Non-pigmented ciliary epithelial cell (primary cell): ENCODE data around the gene PACS1.
"Not testable (repeated sequence)": the region's sequence is repeated elsewhere in the genome, so short reads cannot be mapped to it uniquely, and the experiment has no call there.

ENCODE experiments used
- DNase-seq: peaks from one replicate; pipeline ENCODE4 v3.0.0-alpha.2; 2010; ENCODE audit warnings: low read depth

Gene PACS1

DNA sequence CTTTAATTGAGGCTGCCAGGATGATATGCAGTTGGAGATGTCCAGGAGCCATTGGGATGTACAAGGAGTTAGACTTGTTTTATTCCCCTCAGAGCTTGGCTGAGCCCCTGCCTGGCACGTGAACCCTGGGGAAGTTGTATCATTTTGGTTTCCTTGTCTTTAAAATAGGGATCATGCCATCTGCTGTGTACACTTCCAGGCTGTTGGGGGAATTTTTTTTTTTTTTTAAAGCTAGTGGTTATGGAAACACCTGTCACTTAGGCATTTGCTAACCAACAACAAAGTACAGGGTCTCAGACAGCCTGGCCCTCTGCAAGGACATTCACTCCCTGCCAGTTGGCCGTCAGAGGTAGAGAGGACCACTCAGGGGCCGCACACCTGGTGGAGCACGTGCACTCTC lies 189.9 kb downstream of the PACS1 start:
- DNase-seq = no peak

DNA sequence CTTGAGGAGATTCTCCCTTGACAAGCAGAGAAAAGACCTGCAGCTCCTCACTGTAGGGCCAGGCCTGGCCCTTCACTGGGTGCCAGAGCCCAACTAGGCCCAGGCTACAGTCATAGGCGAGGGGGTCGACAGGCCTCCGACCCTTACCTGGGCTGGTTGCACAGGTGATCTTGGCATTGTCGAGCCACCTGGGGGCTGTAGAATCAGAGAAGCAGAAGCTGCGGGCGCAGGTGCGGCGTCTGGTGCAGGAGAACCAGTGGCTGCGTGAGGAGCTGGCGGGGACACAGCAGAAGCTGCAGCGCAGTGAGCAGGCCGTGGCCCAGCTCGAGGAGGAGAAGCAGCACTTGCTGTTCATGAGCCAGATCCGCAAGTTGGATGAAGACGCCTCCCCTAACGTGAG lies 191.5 kb downstream of the PACS1 start:
- DNase-seq = no peak

DNA sequence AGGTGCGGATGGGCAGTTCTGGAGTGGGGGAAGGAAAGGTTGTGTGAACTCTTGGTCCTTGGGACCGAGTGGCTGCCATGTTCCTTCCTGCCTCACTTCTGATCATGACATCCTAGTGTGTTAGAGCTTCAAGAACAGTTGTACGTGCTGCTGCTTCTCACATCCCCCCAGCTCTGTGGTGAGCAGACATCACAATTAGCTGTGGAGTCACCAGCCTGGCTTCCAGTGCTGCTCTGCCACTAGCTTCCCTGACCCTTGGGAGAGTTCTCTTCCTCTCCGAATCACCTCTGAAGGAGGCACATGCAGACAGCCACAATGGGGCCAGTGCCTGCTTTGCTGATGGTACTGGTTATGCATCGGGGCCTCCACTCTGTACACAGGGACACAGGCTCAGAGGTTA lies 192.1 kb downstream of the PACS1 start:
- no peak for DNase-seq

DNA sequence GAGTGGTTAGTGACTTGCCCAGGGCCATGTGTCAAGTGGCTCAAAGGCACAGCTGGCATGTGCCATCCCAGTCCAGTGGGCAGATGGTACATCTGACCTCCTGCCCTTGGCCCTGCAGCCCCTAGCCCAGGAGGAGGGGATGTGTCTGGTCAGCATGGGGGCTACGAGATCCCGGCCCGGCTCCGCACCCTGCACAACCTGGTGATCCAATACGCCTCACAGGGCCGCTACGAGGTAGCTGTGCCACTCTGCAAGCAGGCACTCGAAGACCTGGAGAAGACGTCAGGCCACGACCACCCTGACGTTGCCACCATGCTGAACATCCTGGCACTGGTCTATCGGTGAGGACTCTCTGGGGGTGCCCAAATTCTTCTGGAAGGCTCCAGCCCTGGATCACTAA lies 192.6 kb downstream of the PACS1 start:
- no peak for DNase-seq

DNA sequence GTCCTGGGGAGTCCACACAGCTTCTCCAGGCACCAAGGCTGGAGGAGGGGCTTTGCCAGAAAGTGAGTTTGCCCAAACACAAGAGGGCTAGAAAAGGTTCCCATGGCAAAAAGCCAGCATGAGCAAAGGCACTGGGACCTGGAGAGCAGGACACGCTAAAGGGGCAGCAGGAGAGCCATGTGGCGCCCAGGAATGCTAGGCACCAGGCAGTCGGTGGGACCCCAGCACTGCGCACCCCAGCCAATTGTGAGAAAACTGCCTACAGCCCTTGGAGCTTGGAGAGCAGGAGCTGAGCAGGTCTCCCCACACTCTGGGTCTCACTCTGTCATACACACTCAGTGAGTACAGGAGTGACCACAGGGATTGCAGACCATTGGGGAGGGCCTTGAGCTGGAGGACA lies 193.2 kb downstream of the PACS1 start:
- DNase-seq = no peak

DNA sequence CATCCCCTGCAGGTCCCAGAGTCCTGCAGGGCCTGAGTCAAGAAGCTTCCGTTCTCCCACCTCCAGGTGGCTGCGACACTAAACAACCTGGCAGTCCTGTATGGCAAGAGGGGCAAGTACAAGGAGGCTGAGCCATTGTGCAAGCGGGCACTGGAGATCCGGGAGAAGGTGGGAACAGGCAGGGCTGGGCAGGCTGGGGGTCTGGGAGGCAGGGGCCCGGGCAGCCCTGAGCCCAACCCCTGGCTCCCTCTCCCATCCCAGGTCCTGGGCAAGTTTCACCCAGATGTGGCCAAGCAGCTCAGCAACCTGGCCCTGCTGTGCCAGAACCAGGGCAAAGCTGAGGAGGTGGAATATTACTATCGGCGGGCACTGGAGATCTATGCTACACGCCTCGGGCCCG lies 193.7 kb downstream of the PACS1 start:
- DNase-seq = no peak

DNA sequence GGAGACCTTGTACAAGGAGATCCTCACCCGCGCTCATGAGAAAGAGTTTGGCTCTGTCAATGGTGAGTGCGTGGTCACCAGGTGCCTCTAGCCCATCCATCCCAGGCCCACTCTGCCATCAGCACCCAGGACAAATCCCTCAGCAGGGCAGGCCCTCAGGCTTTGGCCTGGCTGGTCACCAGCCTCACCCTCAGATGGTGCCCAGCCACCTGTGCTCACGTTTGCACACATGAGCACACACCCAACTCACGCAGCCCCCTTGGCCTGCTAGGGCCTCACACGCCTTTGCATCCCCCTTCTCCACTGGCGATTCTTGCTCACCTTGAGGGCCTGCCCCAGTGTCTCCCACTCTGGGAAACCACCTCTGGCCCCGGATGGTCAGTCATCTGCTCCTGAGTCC lies 194.3 kb downstream of the PACS1 start:
- DNase-seq = no peak

DNA sequence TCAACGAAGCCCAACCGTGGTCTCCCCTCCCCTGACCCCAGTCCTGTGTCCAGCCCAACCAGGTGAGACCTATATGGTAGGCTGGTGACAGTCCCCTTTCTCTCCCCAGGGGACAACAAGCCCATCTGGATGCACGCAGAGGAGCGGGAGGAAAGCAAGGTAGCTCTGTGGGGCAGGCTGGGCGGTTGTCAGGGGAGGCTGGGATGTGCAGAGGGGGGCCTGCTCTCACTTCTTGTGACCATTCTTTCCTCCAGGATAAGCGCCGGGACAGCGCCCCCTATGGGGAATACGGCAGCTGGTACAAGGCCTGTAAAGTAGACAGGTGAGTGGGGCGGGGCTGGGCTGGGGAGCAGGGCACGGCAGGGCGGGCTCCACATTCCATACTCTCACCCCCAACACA lies 194.8 kb downstream of the PACS1 start:
- DNase-seq = no peak

DNA sequence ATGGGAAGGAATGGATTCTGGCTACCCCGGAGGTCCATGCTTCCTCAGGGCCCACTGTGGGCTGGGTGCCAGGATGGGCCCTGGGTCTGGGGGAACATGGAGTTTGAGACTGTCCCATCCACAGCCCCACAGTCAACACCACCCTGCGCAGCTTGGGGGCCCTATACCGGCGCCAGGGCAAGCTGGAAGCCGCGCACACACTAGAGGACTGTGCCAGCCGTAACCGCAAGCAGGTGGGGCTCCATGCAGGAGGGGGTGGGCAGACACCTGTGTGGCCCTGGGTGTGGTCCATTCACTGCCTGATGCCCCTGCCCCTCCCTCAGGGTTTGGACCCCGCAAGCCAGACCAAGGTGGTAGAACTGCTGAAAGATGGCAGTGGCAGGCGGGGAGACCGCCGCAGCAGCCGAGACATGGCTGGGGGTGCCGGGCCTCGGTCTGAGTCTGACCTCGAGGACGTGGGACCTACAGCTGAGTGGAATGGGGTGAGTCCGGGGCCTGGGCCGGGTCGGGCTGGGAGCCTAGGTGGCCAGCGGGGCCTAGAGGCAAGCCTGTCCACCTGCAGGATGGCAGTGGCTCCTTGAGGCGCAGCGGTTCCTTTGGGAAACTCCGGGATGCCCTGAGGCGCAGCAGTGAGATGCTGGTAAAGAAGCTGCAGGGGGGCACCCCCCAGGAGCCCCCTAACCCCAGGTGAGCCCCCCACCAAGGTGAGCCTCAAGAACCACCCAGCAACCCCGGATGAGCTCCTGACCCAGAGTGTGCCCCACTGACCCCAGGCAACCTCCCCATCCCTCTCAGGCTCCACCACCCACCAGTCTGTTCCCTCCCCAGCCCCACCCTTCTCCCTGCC lies 195.7 kb downstream of the PACS1 start:
- DNase-seq = no peak

DNA sequence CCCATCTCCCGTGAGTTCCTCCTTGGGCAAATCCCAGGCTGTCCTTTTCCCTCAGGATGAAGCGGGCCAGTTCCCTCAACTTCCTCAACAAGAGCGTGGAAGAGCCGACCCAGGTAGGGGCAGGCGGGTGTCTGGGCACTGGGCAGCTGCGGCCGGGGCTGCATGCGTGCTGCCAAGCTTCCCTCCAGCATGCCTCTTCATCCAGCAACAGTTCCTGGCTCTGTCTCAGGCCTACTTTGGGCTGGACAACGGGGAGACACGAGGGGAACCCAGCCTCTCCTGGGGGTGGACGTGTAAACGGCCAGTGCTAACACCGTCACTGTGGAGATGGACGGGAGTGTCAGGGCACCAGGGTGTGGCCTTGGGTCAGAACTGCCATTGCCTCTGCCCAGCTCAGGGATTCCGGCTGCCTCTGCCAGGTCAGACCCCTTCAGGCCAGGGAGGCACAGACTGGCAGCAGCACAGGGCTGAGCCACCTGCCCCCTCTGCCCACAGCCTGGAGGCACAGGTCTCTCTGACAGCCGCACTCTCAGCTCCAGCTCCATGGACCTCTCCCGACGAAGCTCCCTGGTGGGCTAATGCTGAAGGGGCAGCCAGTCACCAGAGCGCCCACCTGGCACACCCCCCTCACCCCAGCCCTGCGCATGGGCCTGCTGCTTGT lies 196.4 kb downstream of the PACS1 start:
- no peak for DNase-seq

DNA sequence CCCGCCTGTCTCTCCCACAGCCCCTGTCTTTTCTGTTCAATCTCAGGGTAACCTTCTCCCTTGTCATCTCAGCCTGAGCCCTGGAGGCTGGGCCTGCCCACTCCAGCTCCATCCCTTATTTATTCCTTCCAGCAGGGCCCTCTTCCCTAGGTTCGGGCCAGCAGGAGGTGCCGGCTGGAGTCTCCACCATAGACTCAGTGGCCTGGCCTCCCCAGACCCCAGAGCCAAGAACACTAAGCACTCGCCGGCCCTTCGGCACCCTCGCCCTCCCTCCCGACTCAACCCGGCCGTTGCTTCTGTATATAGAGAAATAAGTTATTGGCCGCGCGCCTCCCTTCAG lies 196.9 kb downstream of the PACS1 start:
- DNase-seq = no peak

DNA sequence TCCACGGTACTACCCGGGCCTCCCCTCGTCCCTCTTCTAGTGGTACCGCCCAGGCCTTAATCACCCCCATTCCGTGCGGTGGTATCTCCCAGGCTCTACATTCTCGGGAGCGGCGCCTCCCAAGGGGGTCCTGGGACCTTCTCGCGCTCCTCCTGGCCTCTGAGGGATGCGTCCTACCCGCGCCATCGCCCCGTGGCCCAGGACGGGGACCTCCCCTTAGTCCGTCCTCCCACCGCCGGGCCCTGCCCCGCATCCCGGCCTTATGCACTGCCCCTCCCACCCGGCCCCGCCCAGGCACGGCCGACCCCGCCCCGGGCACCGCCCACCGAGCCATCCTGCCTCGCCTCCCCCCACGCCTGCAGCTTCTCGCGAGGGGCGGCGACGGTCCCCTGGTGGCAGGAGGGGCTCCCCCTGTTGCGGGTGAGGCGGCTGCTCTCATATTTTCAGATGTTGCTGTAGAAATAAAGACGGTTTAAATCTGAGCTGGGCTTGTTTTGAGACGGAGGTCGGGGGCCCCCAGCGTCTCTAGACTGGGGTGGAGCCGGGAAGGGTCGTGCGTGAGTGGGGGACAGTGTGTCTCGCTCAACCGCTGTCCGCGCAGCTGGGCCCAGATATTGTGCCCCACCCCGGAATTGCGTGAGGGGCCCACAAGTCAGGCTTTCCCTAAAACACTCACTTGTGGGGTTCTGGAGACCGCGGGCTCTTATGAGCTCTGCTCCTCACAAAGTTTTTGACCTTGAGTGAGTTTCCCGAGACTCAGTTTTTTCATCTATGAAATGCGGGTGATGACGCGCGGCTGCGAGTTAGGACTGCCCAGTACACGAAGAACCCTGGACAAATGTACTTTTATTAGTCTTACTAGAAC lies 197.5 kb downstream of the PACS1 start:
- DNase-seq = peak; percentile 30

DNA sequence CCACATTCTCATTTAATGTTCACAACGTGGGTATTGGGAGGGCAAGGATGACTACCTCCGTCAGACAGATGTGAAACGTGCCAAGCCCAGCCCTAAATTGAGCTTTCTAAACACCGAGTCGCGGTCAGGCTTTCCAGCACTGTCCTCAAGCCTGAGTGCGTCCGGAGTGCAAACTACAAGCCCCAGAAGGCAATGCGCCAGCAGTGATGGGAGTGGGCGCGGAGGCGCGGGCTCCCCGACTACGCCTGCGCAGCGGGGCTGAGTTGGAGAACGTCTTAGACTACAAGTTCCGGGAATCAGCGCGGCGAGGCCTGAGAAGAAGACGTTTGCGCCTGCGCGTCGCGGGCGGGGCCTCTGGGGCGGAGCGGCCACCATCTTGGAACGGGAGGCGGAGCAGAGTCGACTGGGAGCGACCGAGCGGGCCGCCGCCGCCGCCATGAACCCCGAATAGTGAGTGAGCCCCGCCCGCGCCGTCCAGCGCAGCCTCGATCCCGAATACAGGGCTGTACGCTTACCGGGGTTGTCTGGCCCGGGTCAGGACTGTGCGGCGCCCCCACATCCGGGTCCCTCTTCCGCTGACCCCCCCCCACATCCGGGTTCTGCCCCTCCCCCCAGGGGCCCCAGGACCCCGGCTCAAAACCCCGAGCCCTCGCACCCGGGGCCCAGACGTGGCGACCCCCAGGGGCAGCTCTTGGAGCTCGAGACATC lies 198.3 kb downstream of the PACS1 start, which contains the start of gene RAB1B:
RAB1B (plus strand) TSS at position 396 of the 708 bp plus-strand sequence; CDS start at position 437, 41 bp downstream.
- DNase-seq = peak; percentile 95

DNA sequence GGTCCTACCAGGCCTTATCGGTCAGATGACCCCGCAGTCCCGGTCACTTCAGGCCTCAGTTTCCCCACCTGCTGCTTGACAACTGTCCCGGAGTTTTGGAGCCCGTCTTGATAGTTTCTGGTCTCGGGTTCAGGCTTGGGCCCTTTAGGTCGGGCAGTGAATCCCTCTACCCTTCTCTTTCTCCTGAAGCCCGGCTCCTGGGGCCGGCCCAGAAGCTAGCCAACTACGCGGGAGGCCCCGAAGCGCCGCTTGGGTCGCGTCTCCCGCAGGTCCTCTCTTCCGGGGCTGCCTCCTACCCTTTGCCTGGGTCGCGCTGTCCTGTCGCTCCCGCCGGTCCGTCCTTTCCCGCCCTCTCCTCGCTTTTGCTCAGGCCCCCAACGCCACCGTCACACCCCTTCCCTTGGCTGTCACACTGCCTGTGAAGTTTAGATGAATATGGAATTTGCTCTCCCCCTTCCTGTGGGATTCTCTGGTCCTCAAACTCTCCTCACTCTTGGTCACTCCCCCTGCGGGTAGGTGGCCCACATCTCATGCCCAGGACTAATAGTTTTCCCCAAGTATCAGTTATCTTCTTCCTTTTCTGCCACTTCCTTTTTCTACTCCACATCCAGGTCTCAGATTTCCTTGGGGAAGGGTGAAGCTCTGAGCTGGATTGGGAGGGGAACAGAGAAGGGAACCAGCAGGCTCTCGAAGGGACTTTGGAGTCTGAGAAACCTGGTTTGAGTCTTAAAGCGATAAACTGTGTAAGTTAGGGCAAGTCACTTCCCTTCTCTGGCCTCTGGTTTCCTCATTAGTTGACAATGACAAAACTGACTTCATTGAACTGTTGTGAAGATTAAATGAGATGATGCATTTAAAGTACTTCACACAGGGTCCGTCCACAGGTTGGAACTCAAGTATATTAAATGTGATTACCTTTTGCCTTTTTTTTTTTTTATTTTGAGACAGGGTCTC lies 199.2 kb downstream of the PACS1 start:
- DNase-seq = no peak

DNA sequence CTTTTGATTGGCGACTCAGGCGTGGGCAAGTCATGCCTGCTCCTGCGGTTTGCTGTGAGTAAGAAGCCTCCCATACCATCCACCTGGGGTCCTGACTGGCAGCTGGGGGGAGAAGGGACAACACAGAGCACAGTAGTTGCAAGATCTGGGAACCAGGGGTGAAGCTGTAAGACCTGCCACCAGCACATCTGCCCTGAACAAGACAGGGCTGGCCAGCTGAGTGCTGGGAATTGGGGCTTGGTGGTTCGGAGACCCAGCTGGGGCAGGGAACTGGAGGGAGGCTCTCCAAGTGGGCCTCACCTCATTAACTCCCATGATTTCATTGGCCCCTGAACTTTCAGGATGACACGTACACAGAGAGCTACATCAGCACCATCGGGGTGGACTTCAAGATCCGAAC lies 201.7 kb downstream of the PACS1 start:
- DNase-seq = no peak

DNA sequence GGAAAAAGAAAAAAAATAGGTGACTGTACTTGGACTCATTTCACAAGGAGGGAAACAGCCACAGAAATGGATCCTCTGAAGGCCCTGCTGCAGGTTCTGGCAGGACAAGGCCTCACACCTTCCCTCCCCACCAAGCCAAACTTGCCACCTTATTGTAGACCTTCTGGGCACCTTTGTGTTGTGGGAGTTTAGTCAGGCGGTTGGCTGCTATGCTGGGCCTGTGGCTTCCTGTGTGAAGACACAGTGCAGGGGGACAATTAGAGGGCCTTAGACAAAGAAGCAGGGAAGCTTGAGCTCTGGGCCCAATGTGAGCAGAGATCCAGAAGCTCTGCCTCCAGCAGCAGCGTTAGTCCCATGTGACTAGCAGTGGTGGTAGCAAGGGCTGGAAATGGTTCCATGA lies 202.5 kb downstream of the PACS1 start:
- DNase-seq = no peak

DNA sequence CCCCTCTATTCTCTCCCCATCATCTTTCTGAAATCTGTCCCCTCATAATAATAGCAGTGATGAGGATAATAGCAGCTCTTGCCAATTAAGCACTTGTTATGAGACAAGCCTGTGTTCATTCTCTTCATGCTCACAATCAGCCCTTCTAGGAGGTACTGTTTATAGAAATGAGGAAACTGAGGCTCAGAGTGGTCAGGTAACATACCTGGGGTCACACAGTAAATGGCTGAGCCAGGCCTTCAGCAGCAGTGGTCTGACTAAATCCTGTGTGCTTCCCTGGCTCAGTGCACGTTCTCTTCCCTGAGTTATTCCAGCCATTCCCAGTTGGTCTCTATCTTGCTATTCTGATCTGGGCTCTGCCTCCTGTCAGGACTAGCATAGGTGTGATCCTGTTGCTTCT lies 204.1 kb downstream of the PACS1 start:
- no peak for DNase-seq

DNA sequence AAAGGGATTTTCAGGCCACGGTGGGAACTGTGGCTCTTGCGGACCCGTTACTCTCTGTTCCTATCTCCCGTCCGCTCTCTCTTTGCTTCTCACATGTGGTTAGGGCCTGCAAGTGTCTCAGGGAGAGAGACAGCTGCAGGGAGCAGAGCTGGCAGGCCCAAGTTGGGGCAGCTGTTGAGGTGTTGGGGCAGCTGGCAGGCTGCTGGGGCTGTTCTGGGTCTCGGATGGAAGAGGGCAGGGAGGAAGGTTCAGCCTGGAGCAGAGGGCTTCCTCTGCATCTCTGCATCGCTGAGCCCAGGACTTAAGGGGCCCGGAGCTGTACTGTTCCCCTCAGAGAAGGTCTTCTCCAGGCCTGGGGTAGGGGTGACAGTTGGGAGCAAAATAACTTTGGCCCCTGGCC lies 205.3 kb downstream of the PACS1 start:
- no peak for DNase-seq

DNA sequence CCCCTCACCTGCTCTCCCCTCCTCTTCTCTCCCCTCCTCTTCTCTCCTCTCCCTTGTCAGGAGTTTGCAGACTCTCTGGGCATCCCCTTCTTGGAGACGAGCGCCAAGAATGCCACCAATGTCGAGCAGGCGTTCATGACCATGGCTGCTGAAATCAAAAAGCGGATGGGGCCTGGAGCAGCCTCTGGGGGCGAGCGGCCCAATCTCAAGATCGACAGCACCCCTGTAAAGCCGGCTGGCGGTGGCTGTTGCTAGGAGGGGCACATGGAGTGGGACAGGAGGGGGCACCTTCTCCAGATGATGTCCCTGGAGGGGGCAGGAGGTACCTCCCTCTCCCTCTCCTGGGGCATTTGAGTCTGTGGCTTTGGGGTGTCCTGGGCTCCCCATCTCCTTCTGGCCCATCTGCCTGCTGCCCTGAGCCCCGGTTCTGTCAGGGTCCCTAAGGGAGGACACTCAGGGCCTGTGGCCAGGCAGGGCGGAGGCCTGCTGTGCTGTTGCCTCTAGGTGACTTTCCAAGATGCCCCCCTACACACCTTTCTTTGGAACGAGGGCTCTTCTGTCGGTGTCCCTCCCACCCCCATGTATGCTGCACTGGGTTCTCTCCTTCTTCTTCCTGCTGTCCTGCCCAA lies 206.0 kb downstream of the PACS1 start:
- no peak for DNase-seq

DNA sequence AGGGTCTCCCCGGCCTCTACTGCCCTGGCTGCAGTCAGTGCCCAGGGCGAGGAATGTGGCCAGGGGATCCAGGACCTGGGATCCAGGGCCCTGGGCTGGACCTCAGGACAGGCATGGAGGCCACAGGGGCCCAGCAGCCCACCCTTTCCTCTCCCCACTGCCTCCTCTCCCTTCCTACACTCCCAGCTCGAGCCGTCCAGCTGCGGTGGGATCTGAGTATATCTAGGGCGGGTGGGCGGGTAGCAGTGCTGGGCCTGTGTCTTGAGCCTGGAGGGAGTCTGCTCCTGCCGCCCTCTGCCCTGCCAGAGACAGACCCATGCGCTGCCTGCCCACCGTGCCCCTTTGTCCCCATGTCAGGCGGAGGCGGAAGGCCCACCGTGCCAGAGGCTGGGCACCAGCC lies 206.5 kb downstream of the PACS1 start:
- not testable (repeated sequence) for DNase-seq
